ENCODE data around the gene ACCS.
A peak's percentile ranks its signal among the peaks of the same experiment; 100 is the strongest.

Gene ACCS

GRCh38 chr11:44090539-44090938 is 24.5 kb downstream of the ACCS start:
- Histone ChIP-seq H3K4me3 (ENCODE audit: low read length in 2 of 2) (no peak overlapping the region), H3K27me3 (ENCODE audit: control insufficient read depth in 1 of 2, insufficient read depth in 2 of 2, low read length in 2 of 2) (no peaks in the 10 kb centered on the region), H3K27ac (ENCODE audit: low read length) (no peak overlapping the region), H3K9ac (ENCODE audit: low read length in 2 of 2) (no peak overlapping the region), H3K36me3 (ENCODE audit: control insufficient read depth in 2 of 2, insufficient read depth in 2 of 2, low read length in 2 of 2) (peaks cover 0 to 2% of the 10 kb centered on the region in 2 donors), H3K9me3 (ENCODE audit: control insufficient read depth in 2 of 2, low read length in 2 of 2) (no peaks in the 10 kb centered on the region), H3K4me1 (ENCODE audit: control insufficient read depth, insufficient read depth, low read length) (peaks cover 4% of the 10 kb centered on the region)

- no peak overlapping the region for H3K9ac ChIP-seq (ENCODE audit: low read length in 2 of 2)
- no peaks in the 10 kb centered on the region for H3K9me3 ChIP-seq (ENCODE audit: control insufficient read depth in 2 of 2, low read length in 2 of 2)
- no peak overlapping the region for H3K4me3 ChIP-seq (ENCODE audit: low read length in 2 of 2)
- H3K27me3 ChIP-seq (ENCODE audit: control insufficient read depth in 1 of 2, insufficient read depth in 2 of 2, low read length in 2 of 2), result no peaks in the 10 kb centered on the region
- H3K4me1 ChIP-seq (ENCODE audit: control insufficient read depth, insufficient read depth, low read length), result peaks cover 7% of the 10 kb centered on the region
- no peak overlapping the region for H3K27ac ChIP-seq (ENCODE audit: low read length)
- no peaks in the 10 kb centered on the region for H3K36me3 ChIP-seq (ENCODE audit: control insufficient read depth in 2 of 2, insufficient read depth in 2 of 2, low read length in 2 of 2)
Measured at GRCh38 chr11:44094260-44094868, 28.3 kb downstream of the ACCS start.

- Histone ChIP-seq H3K9ac (ENCODE audit: low read length in 2 of 2) (peak within 1 kb of the TSS; percentile 86), H3K4me1 (ENCODE audit: control insufficient read depth, insufficient read depth, low read length) (peaks cover 9% of the 10 kb centered on the region), H3K27ac (ENCODE audit: low read length) (peak within 1 kb of the TSS; percentile 24), H3K36me3 (ENCODE audit: control insufficient read depth in 2 of 2, insufficient read depth in 2 of 2, low read length in 2 of 2) (peaks cover 0 to 2% of the 10 kb centered on the region in 2 donors), H3K27me3 (ENCODE audit: control insufficient read depth in 1 of 2, insufficient read depth in 2 of 2, low read length in 2 of 2) (no peaks in the 10 kb centered on the region), H3K4me3 (ENCODE audit: low read length in 2 of 2) (peak within 1 kb of the TSS; percentile 67 to 86), H3K9me3 (ENCODE audit: control insufficient read depth in 2 of 2, low read length in 2 of 2) (no peaks in the 10 kb centered on the region)
Measured at GRCh38 chr11:44095506-44096359, 29.7 kb downstream of the ACCS start, which contains the start of gene EXT2. Gene EXT2, plus strand, starts transcription at chr11:44095678. Its CDS starts 12,035 bp downstream, at chr11:44107713.

- Histone ChIP-seq H3K36me3 (ENCODE audit: control insufficient read depth in 2 of 2, insufficient read depth in 2 of 2, low read length in 2 of 2) (peaks cover 0 to 2% of the 10 kb centered on the region in 2 donors), H3K9me3 (ENCODE audit: control insufficient read depth in 2 of 2, low read length in 2 of 2) (no peaks in the 10 kb centered on the region), H3K27ac (ENCODE audit: low read length) (no peak overlapping the region), H3K4me3 (ENCODE audit: low read length in 2 of 2) (peak overlapping the region; percentile 67 to 86), H3K4me1 (ENCODE audit: control insufficient read depth, insufficient read depth, low read length) (peaks cover 9% of the 10 kb centered on the region), H3K27me3 (ENCODE audit: control insufficient read depth in 1 of 2, insufficient read depth in 2 of 2, low read length in 2 of 2) (no peaks in the 10 kb centered on the region), H3K9ac (ENCODE audit: low read length in 2 of 2) (peak overlapping the region; percentile 86)
Measured at GRCh38 chr11:44096360-44097185, 30.5 kb downstream of the ACCS start.

GRCh38 chr11:44097821-44098220 is 31.8 kb downstream of the ACCS start:
- Histone ChIP-seq H3K27me3 (ENCODE audit: control insufficient read depth in 1 of 2, insufficient read depth in 2 of 2, low read length in 2 of 2) (no peaks in the 10 kb centered on the region), H3K36me3 (ENCODE audit: control insufficient read depth in 2 of 2, insufficient read depth in 2 of 2, low read length in 2 of 2) (peaks cover 0 to 2% of the 10 kb centered on the region in 2 donors), H3K4me1 (ENCODE audit: control insufficient read depth, insufficient read depth, low read length) (peaks cover 9% of the 10 kb centered on the region), H3K27ac (ENCODE audit: low read length) (no peak overlapping the region), H3K4me3 (ENCODE audit: low read length in 2 of 2) (no peak overlapping the region), H3K9me3 (ENCODE audit: control insufficient read depth in 2 of 2, low read length in 2 of 2) (no peaks in the 10 kb centered on the region), H3K9ac (ENCODE audit: low read length in 2 of 2) (no peak overlapping the region)

GRCh38 chr11:44101098-44101497 is 35.0 kb downstream of the ACCS start:
- H3K4me3 ChIP-seq (ENCODE audit: low read length in 2 of 2), result no peak overlapping the region
- H3K4me1 ChIP-seq (ENCODE audit: control insufficient read depth, insufficient read depth, low read length), result peaks cover 6% of the 10 kb centered on the region
- no peak overlapping the region for H3K9ac ChIP-seq (ENCODE audit: low read length in 2 of 2)
- no peaks in the 10 kb centered on the region for H3K9me3 ChIP-seq (ENCODE audit: control insufficient read depth in 2 of 2, low read length in 2 of 2)
- H3K27me3 ChIP-seq (ENCODE audit: control insufficient read depth in 1 of 2, insufficient read depth in 2 of 2, low read length in 2 of 2), result no peaks in the 10 kb centered on the region
- no peak overlapping the region for H3K27ac ChIP-seq (ENCODE audit: low read length)
- peaks cover 0 to 2% of the 10 kb centered on the region in 2 donors for H3K36me3 ChIP-seq (ENCODE audit: control insufficient read depth in 2 of 2, insufficient read depth in 2 of 2, low read length in 2 of 2)

- Histone ChIP-seq H3K27me3 (ENCODE audit: control insufficient read depth in 1 of 2, insufficient read depth in 2 of 2, low read length in 2 of 2) (no peaks in the 10 kb centered on the region), H3K9ac (ENCODE audit: low read length in 2 of 2) (no peak overlapping the region), H3K9me3 (ENCODE audit: control insufficient read depth in 2 of 2, low read length in 2 of 2) (no peaks in the 10 kb centered on the region), H3K4me1 (ENCODE audit: control insufficient read depth, insufficient read depth, low read length) (peaks cover 2% of the 10 kb centered on the region), H3K4me3 (ENCODE audit: low read length in 2 of 2) (no peak overlapping the region), H3K27ac (ENCODE audit: low read length) (no peak overlapping the region), H3K36me3 (ENCODE audit: control insufficient read depth in 2 of 2, insufficient read depth in 2 of 2, low read length in 2 of 2) (peaks cover 16 to 18% of the 10 kb centered on the region in 2 donors)
Measured at GRCh38 chr11:44104481-44105294, 38.6 kb downstream of the ACCS start.

GRCh38 chr11:44108260-44108659 is 42.2 kb downstream of the ACCS start:
- peaks cover 16 to 19% of the 10 kb centered on the region in 2 donors for H3K36me3 ChIP-seq (ENCODE audit: control insufficient read depth in 2 of 2, insufficient read depth in 2 of 2, low read length in 2 of 2)
- peaks cover 11% of the 10 kb centered on the region for H3K4me1 ChIP-seq (ENCODE audit: control insufficient read depth, insufficient read depth, low read length)
- no peaks in the 10 kb centered on the region for H3K27me3 ChIP-seq (ENCODE audit: control insufficient read depth in 1 of 2, insufficient read depth in 2 of 2, low read length in 2 of 2)
- no peaks in the 10 kb centered on the region for H3K9me3 ChIP-seq (ENCODE audit: control insufficient read depth in 2 of 2, low read length in 2 of 2)
- no peak overlapping the region for H3K27ac ChIP-seq (ENCODE audit: low read length)
- no peak overlapping the region for H3K9ac ChIP-seq (ENCODE audit: low read length in 2 of 2)
- H3K4me3 ChIP-seq (ENCODE audit: low read length in 2 of 2), result no peak overlapping the region

GRCh38 chr11:44110231-44110679 is 44.2 kb downstream of the ACCS start:
- H3K27me3 ChIP-seq (ENCODE audit: control insufficient read depth in 1 of 2, insufficient read depth in 2 of 2, low read length in 2 of 2), result no peaks in the 10 kb centered on the region
- no peak overlapping the region for H3K9ac ChIP-seq (ENCODE audit: low read length in 2 of 2)
- no peak overlapping the region for H3K27ac ChIP-seq (ENCODE audit: low read length)
- no peak overlapping the region for H3K4me3 ChIP-seq (ENCODE audit: low read length in 2 of 2)
- no peaks in the 10 kb centered on the region for H3K9me3 ChIP-seq (ENCODE audit: control insufficient read depth in 2 of 2, low read length in 2 of 2)
- H3K36me3 ChIP-seq (ENCODE audit: control insufficient read depth in 2 of 2, insufficient read depth in 2 of 2, low read length in 2 of 2), result peaks cover 29 to 34% of the 10 kb centered on the region in 2 donors
- H3K4me1 ChIP-seq (ENCODE audit: control insufficient read depth, insufficient read depth, low read length), result peaks cover 11% of the 10 kb centered on the region

Data from stomach smooth muscle (tissue), 2 donors.